ENCODE measurements around the gene IBA57. TPM values are rescaled to one million over a fixed set of nuclear protein-coding genes. Genes with fewer than 3 reads are reported as not detected.

The IBA57 gene
- 3.6 TPM for polyA plus RNA-seq (2013, experiment 1 of 2)
- polyA plus RNA-seq (2013, experiment 2 of 2): 2.9 TPM

GRCh38 chr1:228165372-228166169 lies at the start of gene IBA57:
Gene IBA57, plus strand, starts transcription at chr1:228165804. Its CDS starts 13 bp downstream, at chr1:228165817.
- Histone ChIP-seq H3K4me1 (ENCODE audit: insufficient read depth, low read length) (0 out of 2 replicates have a peak, but pooled peaks cover 12% of the 10 kb centered on the region), H3K9me3 (ENCODE audit: insufficient read depth, low read depth, low read length) (no peaks in the 10 kb centered on the region), H3K27me3 (ENCODE audit: insufficient read depth, low read length) (no peaks in the 10 kb centered on the region), H3K4me3 (ENCODE audit: low read length) (peak within 1 kb of the TSS; percentile 80), H3K27ac (ENCODE audit: low read depth, low read length) (peak within 1 kb of the TSS; percentile 100), H3K9ac (ENCODE audit: low read depth, low read length) (peak within 1 kb of the TSS; percentile 99), H3K36me3 (ENCODE audit: insufficient read depth, low read length) (no peaks in the 10 kb centered on the region)
- under 1% methylated on average over 93 of the region's 93 CpGs for WGBS

- Histone ChIP-seq H3K27ac (ENCODE audit: low read depth, low read length) (no peak overlapping the region), H3K4me1 (ENCODE audit: insufficient read depth, low read length) (no peaks in the 10 kb centered on the region), H3K27me3 (ENCODE audit: insufficient read depth, low read length) (peaks cover 2% of the 10 kb centered on the region; the same call in 1 of the 2 replicates), H3K9me3 (ENCODE audit: insufficient read depth, low read depth, low read length) (peaks cover 39% of the 10 kb centered on the region), H3K4me3 (ENCODE audit: low read length) (no peak overlapping the region), H3K36me3 (ENCODE audit: insufficient read depth, low read length) (no peaks in the 10 kb centered on the region), H3K9ac (ENCODE audit: low read depth, low read length) (no peak overlapping the region)
- 88% methylated on average over 3 of the region's 4 CpGs for WGBS
Observed at GRCh38 chr1:228117335-228117734, 48.3 kb upstream of the IBA57 start.

GRCh38 chr1:228118040-228118439 lies 47.6 kb upstream of the IBA57 start:
- WGBS: 76% methylated on average over 2 of the region's 2 CpGs
- Histone ChIP-seq H3K27ac (ENCODE audit: low read depth, low read length) (no peak overlapping the region), H3K27me3 (ENCODE audit: insufficient read depth, low read length) (peaks cover 8% of the 10 kb centered on the region; the same call in 1 of the 2 replicates), H3K9me3 (ENCODE audit: insufficient read depth, low read depth, low read length) (peaks cover 39% of the 10 kb centered on the region), H3K4me1 (ENCODE audit: insufficient read depth, low read length) (no peaks in the 10 kb centered on the region), H3K36me3 (ENCODE audit: insufficient read depth, low read length) (no peaks in the 10 kb centered on the region), H3K9ac (ENCODE audit: low read depth, low read length) (no peak overlapping the region), H3K4me3 (ENCODE audit: low read length) (no peak overlapping the region)

GRCh38 chr1:228120351-228120750 lies 45.3 kb upstream of the IBA57 start:
- Histone ChIP-seq H3K9me3 (ENCODE audit: insufficient read depth, low read depth, low read length) (peaks cover 39% of the 10 kb centered on the region), H3K27ac (ENCODE audit: low read depth, low read length) (no peak overlapping the region)
- WGBS: 91% methylated on average over 1 of the region's 1 CpG

GRCh38 chr1:228120857-228121489 lies 44.6 kb upstream of the IBA57 start:
- no peak overlapping the region for H3K9ac ChIP-seq (ENCODE audit: low read depth, low read length)
- H3K27ac ChIP-seq (ENCODE audit: low read depth, low read length): no peak overlapping the region
- no peak overlapping the region for H3K4me3 ChIP-seq (ENCODE audit: low read length)
- peaks cover 36% of the 10 kb centered on the region for H3K9me3 ChIP-seq (ENCODE audit: insufficient read depth, low read depth, low read length)
- no peaks in the 10 kb centered on the region for H3K4me1 ChIP-seq (ENCODE audit: insufficient read depth, low read length)
- WGBS: 85% methylated on average over 5 of the region's 5 CpGs
- peaks cover 26% of the 10 kb centered on the region for H3K27me3 ChIP-seq (ENCODE audit: insufficient read depth, low read length)
- H3K36me3 ChIP-seq (ENCODE audit: insufficient read depth, low read length): no peaks in the 10 kb centered on the region

More at GRCh38 chr1:228120351-228120750, 45.3 kb upstream of the IBA57 start:
- H3K36me3 ChIP-seq (ENCODE audit: insufficient read depth, low read length): no peaks in the 10 kb centered on the region
- H3K9ac ChIP-seq (ENCODE audit: low read depth, low read length): no peak overlapping the region
- H3K27me3 ChIP-seq (ENCODE audit: insufficient read depth, low read length): peaks cover 22% of the 10 kb centered on the region
- H3K4me3 ChIP-seq (ENCODE audit: low read length): no peak overlapping the region
- no peaks in the 10 kb centered on the region for H3K4me1 ChIP-seq (ENCODE audit: insufficient read depth, low read length)

GRCh38 chr1:228122921-228123441 lies 42.6 kb upstream of the IBA57 start:
- Histone ChIP-seq H3K9me3 (ENCODE audit: insufficient read depth, low read depth, low read length) (peaks cover 22% of the 10 kb centered on the region), H3K4me3 (ENCODE audit: low read length) (no peak overlapping the region), H3K9ac (ENCODE audit: low read depth, low read length) (no peak overlapping the region), H3K27ac (ENCODE audit: low read depth, low read length) (no peak overlapping the region), H3K27me3 (ENCODE audit: insufficient read depth, low read length) (peaks cover 36% of the 10 kb centered on the region), H3K4me1 (ENCODE audit: insufficient read depth, low read length) (no peaks in the 10 kb centered on the region), H3K36me3 (ENCODE audit: insufficient read depth, low read length) (no peaks in the 10 kb centered on the region)
- WGBS: 36% methylated on average over 1 of the region's 1 CpG

GRCh38 chr1:228123505-228123904 lies 42.1 kb upstream of the IBA57 start:
- Histone ChIP-seq H3K9me3 (ENCODE audit: insufficient read depth, low read depth, low read length) (peaks cover 16% of the 10 kb centered on the region), H3K27me3 (ENCODE audit: insufficient read depth, low read length) (peaks cover 36% of the 10 kb centered on the region), H3K27ac (ENCODE audit: low read depth, low read length) (no peak overlapping the region), H3K4me1 (ENCODE audit: insufficient read depth, low read length) (no peaks in the 10 kb centered on the region), H3K9ac (ENCODE audit: low read depth, low read length) (no peak overlapping the region), H3K4me3 (ENCODE audit: low read length) (no peak overlapping the region), H3K36me3 (ENCODE audit: insufficient read depth, low read length) (no peaks in the 10 kb centered on the region)
- 68% methylated on average over 2 of the region's 2 CpGs for WGBS

- Histone ChIP-seq H3K9me3 (ENCODE audit: insufficient read depth, low read depth, low read length) (no peaks in the 10 kb centered on the region), H3K4me1 (ENCODE audit: insufficient read depth, low read length) (no peaks in the 10 kb centered on the region), H3K27ac (ENCODE audit: low read depth, low read length) (no peak overlapping the region), H3K4me3 (ENCODE audit: low read length) (no peak overlapping the region), H3K27me3 (ENCODE audit: insufficient read depth, low read length) (peaks cover 46% of the 10 kb centered on the region), H3K36me3 (ENCODE audit: insufficient read depth, low read length) (no peaks in the 10 kb centered on the region), H3K9ac (ENCODE audit: low read depth, low read length) (no peak overlapping the region)
- 88% methylated on average over 5 of the region's 5 CpGs for WGBS
Observed at GRCh38 chr1:228125185-228125584, 40.4 kb upstream of the IBA57 start.

GRCh38 chr1:228131766-228132165 lies 33.8 kb upstream of the IBA57 start:
- Histone ChIP-seq H3K36me3 (ENCODE audit: insufficient read depth, low read length) (no peaks in the 10 kb centered on the region), H3K27ac (ENCODE audit: low read depth, low read length) (no peak overlapping the region), H3K9me3 (ENCODE audit: insufficient read depth, low read depth, low read length) (no peaks in the 10 kb centered on the region), H3K9ac (ENCODE audit: low read depth, low read length) (no peak overlapping the region), H3K4me1 (ENCODE audit: insufficient read depth, low read length) (no peaks in the 10 kb centered on the region; the same call in 1 of the 2 replicates), H3K4me3 (ENCODE audit: low read length) (no peak overlapping the region), H3K27me3 (ENCODE audit: insufficient read depth, low read length) (peaks cover 50% of the 10 kb centered on the region)
- 81% methylated on average over 2 of the region's 2 CpGs for WGBS

GRCh38 chr1:228134591-228134990 lies 31.0 kb upstream of the IBA57 start:
- no peak overlapping the region for H3K9ac ChIP-seq (ENCODE audit: low read depth, low read length)

GRCh38 chr1:228136901-228137300 lies 28.7 kb upstream of the IBA57 start:
- Histone ChIP-seq H3K9ac (ENCODE audit: low read depth, low read length) (no peak overlapping the region), H3K9me3 (ENCODE audit: insufficient read depth, low read depth, low read length) (no peaks in the 10 kb centered on the region), H3K36me3 (ENCODE audit: insufficient read depth, low read length) (no peaks in the 10 kb centered on the region), H3K4me3 (ENCODE audit: low read length) (no peak overlapping the region), H3K27ac (ENCODE audit: low read depth, low read length) (no peak overlapping the region), H3K4me1 (ENCODE audit: insufficient read depth, low read length) (no peaks in the 10 kb centered on the region; the same call in 1 of the 2 replicates), H3K27me3 (ENCODE audit: insufficient read depth, low read length) (peaks cover 52% of the 10 kb centered on the region)
- 63% methylated on average over 1 of the region's 1 CpG for WGBS

More at GRCh38 chr1:228134591-228134990, 31.0 kb upstream of the IBA57 start:
- H3K4me1 ChIP-seq (ENCODE audit: insufficient read depth, low read length): no peaks in the 10 kb centered on the region; the same call in 1 of the 2 replicates
- peaks cover 59% of the 10 kb centered on the region for H3K27me3 ChIP-seq (ENCODE audit: insufficient read depth, low read length)
- H3K9me3 ChIP-seq (ENCODE audit: insufficient read depth, low read depth, low read length): no peaks in the 10 kb centered on the region
- H3K36me3 ChIP-seq (ENCODE audit: insufficient read depth, low read length): no peaks in the 10 kb centered on the region
- H3K4me3 ChIP-seq (ENCODE audit: low read length): no peak overlapping the region
- H3K27ac ChIP-seq (ENCODE audit: low read depth, low read length): no peak overlapping the region
- 89% methylated on average over 12 of the region's 12 CpGs for WGBS
